NCI-H526 (cell line): ENCODE data around the gene PEX16.

Experiments
- DNase-seq, 2 experiments: peaks; one replicate each; lab custom pipeline; 2025; lab: John Stamatoyannopoulos, UW

PEX16 gene

GRCh38 chr11:45930951-45931570, 13.4 kb upstream of the PEX16 start:
- no peak for DNase-seq

DNA sequence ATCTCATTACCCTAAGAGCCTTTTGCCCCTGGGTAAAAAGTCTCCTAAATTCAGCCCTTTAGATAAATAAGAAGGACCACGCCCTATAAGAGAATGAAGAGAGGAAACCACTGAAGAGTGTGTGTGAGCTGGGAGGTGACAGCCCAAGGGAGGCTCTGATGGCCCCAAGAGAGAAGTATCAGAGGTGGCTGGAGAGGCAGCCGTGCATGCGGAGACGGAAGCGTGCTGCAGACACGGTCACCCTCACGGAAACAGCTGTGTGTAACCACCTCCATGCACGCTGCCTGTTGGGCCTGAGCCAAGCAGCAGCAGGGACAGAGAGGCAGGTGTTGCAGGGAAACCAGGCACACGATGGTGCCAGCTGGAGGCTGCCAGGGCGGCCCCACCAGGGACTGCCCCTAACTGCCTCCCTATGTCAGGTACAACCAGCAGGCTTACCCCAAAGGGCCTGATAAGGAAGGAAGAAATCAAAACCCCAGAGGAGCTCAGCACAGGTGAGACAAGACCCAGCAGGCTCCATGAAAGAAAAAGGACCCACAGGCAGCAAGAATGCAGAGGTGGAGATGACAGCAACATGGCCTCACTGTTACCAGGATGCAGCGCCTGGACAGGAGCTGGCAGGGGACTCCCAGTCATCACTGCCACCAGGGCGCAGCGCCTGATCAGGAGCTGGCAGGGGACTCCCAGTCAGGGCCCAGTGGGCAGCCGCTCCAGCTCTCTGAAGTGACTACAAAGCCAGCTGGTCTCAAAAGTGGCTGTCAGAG, 12.5 kb upstream of the PEX16 start:
- peak in 1 of 2 experiments; percentile 63 for DNase-seq

DNA sequence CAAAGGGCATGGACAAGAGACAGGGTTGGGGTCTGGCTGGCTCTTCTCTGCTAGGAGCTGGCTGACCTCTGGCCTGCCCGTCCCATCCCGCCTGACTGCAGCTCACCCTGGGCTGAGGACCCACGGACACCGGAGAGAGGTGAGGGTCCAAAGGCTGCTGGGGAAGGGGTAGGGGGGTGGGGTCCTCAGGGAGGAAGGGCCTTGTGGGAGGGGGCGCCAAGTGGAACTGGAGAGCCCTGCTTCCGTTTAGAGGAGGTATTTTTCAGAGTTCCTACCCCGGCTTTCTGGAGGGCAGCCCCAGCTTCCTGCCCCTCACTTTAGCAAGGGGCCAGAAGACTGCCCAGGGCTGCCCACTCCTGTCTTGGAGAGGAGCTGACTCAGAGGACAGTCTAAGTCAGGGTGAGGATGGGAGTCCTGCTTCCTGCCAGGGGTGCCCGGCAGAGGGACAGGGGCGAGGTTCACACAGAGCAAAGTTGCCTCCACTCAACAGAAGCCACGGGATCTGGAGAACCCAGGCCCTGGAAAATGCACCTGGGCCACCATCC, 11.9 kb upstream of the PEX16 start:
- DNase-seq = no peak

DNA sequence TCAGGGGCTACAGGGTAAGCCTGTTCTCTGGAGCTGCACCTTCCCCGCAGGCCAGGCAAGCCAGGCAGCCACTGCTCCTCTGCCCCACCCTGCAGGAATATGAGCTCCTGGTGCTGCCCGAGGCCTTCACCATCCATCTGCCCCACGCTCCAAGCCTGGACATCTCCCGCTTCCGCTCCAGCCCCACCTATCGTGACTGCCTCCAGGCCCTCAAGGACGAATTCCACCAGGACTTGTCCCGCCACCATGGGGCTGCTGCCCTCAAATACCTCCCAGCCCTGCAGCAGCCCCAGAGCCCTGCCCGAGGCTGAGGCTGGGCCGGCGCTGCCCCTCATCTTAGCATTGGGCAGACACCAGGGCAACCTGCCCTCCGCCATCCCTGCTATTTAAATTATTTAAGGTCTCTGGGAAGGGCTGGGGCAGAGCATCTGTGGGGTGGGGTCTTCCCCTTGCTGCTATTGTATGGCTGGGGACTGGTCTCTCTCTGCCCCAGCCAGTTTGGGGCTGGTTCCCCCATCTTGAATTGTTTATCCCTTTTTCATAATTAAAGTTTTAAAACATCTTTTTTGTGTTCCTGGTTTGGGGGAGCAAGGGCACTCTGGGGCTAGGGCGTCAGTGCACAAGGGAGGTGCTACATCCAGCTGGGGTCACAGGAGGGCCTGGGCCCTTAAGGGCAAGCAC, 11.0 kb upstream of the PEX16 start:
- no peak for DNase-seq

DNA sequence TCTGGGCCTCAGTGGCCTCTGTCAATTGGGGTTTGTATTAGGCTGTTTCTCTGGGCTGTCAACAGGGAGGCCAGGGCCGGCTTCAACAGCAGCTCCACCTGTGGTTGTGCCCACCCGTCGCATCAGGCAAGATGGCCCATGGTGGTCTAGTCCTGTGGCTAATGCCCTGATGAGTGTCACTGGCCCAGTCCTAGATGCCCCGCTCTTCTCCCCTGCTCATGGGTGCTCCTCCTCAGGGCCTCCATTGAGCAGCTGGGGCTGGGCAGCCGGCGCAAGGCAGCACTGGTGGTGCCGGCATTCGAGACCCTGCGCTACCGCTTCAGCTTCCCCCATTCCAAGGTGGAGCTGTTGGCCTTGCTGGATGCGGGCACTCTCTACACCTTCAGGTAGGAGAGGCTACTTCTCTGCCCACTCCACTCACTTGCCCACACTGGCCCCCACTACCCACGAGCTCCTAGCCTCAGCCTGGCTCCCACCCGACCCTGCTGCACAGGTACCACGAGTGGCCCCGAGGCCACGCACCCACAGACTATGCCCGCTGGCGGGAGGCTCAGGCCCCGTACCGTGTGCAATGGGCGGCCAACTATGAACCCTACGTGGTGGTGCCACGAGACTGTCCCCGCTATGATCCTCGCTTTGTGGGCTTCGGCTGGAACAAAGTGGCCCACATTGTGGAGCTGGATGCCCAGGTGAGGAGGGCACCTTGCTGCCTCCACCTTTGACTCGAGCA, 10.2 kb upstream of the PEX16 start:
- DNase-seq = no peak

DNA sequence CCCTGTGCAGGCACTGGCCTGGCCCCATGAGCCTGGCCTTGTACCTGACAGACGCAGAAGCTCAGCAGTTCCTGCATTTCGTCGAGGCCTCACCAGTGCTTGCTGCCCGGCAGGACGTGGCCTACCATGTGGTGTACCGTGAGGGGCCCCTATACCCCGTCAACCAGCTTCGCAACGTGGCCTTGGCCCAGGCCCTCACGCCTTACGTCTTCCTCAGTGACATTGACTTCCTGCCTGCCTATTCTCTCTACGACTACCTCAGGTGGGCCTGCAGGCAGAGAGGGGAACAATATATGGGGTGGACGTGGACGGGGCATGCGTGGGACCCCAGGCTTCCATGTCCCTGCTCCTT, 9.6 kb upstream of the PEX16 start:
- DNase-seq = no peak

- DNase-seq = no peak
Measured at GRCh38 chr11:45926536-45927331, 9.1 kb upstream of the PEX16 start.

DNA sequence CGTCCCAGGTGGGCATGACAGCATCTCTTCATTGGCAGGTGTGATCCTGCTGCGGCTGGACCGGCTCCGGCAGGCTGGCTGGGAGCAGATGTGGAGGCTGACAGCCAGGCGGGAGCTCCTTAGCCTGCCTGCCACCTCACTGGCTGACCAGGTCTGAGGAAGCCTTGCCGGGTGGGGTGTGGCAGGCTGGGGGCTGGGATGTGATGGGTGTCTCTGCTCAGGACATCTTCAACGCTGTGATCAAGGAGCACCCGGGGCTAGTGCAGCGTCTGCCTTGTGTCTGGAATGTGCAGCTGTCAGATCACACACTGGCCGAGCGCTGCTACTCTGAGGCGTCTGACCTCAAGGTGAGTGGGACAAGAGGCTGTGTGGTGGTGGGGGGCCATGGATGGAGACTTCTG, 8.3 kb upstream of the PEX16 start:
- DNase-seq = no peak

DNA sequence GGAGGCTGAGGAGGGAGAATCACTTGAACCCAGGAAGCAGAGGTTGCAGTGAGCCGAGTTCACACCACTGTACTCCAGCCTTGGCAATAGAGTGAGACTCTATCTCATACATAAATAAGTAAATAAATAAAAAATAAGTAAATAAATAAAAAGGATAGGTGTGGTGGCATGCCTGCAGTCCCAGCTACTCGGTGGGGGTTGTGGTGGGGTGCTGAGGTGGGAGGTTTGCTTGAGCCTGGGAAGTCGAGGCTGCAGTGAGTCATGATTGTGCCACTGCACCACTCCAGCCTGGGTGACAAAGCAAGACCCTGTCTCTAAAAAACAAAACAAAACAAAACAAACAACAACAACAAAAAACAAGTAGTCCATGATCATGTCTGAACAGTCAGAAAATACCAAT, 7.9 kb upstream of the PEX16 start:
- no peak for DNase-seq

DNA sequence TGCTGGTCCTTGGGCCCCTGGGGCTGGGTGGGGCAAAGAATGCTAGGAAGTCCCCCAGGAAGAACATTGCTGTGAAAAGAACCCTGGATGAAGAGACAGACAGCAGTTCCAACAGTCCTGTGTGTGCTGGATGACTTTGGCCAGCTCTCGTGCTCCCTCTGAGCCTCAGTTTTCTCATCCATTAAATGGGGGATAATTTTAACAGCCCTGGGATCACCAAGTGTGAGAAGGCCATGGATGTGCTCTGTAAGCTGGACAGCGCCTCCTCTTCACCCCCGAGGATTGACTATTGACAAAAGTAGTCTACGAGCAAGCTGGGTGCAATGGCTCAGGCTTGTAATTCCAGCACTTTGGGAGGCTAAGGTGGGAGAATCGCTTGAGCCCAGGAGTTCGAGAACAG, 7.2 kb upstream of the PEX16 start:
- DNase-seq = no peak

- no peak for DNase-seq
Measured at GRCh38 chr11:45924036-45924915, 6.6 kb upstream of the PEX16 start.

DNA sequence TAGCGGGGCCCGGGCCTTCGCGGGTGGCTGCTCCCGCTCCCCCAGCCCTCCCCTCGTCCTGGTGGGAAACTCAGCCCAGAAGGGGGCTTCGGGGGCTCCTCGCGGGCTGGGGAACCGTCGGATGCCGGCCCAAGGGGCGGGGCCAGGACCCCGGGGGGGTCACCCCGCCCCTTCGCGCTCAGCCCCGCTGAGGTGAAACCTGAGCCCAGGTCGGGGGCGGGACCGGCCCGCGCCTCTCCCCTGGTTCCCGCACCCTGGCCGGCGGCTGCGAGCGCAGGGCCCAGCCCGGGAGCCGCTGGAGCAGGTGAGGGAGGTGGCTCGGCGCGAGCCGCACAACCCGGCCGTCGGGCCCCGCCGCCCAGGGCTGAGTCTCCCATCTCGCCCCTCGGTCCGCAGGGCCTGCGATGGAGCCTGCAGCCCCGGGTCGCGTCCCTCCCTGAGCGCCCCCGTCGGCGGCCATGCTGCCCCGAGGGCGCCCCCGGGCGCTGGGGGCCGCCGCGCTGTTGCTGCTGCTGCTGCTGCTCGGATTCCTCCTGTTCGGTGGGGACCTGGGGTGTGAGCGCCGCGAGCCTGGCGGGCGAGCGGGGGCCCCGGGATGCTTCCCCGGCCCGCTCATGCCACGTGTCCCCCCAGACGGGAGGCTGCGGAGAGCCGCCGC, 4.9 kb upstream of the PEX16 start, which contains the start of gene LARGE2:
Gene LARGE2 (plus strand): TSS at position 232 of the 658 bp plus-strand sequence. CDS start 227 bp downstream, at position 459.
- DNase-seq = peak; percentile 59 to 90

DNA sequence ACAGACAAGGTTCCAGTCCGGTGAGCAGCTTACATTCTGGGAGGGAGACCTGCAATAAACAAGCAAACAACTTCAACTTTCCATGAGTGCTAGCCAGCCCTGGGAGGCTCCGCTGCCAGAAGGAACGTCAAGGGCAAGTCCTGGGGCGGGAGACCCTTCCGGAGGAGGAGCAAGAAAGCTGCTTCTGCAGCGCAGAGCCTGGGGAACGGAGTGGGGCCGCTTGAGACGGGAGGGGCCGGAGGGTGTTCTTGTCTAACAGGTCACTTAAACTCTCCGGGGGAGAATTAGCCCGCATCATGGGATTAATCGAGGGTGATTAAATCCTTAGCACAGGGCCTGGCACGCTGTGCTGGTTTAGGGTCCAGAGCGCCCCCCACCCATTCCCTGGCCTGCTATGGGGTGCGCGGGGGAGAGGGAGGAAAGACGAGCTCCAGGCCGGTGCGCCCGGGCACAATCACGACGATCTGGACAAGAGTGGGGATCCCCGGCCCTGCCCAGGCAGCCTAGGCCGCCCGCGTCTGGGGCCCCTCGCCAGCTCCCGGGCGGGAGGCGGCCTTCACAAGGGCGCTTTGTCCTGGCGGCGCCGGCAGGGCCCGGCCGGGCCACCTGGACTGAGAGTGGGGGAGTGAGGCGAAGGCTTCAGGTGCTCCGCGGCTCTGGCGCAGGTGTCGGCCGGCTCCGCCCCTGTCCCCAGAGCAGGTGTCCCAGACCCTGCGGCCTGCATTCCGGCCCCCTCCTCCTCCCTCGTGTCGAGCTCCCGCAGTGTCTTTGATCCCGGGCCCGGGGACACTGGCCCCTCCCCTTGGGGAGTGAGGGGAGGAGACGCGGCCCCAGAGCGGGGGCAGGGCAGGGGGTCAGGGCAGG, 4.1 kb upstream of the PEX16 start:
- peak; percentile 88 to 98 for DNase-seq

GRCh38 chr11:45920531-45921477, 3.1 kb upstream of the PEX16 start:
- no peak for DNase-seq

- DNase-seq = no peak
Measured at GRCh38 chr11:45919806-45920530, 2.3 kb upstream of the PEX16 start.

DNA sequence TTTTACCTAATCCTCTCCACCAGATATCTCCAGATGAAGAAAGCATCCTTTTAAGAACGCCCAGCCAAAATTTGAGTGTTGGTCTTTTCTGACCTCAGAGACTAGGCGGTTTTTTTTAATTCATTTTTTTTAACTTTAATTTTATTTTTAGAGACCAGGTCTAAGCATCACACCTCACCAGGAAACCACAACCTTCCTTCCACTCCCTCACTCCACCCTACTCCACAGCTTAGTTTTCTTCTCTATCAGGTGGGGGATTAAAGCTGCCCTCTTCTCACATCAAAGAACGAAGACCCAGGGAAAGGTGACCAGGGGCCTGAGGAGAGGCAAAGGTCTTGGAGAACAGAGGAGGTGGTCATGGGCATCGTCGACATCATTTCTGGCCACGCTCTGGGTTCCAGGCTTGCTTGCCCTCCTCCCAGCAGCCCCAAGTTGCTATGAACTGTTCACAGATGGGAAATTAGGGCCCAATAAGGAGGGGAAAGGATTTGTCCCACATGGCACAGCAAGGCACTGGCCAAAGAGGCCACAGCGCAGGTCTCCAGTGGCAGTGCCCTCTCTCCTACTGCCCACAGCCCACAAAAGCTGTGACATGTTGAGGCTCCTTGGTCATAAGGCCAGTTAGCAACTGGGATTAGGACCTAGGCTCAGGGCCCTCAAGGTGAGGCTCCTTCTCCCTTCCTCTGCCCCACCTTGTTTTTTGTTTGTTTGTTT, 1.4 kb upstream of the PEX16 start:
- no peak for DNase-seq
